Endothelial cell of umbilical vein (primary cell): ENCODE data around the gene CD2BP2. TPM values are rescaled to one million over a fixed set of nuclear protein-coding genes. Genes with fewer than 3 reads are reported as not detected.

Experiments used
- BruUV-seq: library from RNA; stranded (reverse); fragments of 400-500 nt; replicated peaks from 2 replicates; lab custom pipeline; 2021; lab: Mats Ljungman, UMichigan
- CTCF ChIA-PET: fragments of 300-600, 350-600 bp; sonication (Branson Sonifier 250); formaldehyde crosslinking; loops from one replicate; lab custom pipeline; 2021; ENCODE audit warnings: antibody characterized with exemption, inconsistent platforms; lab: Charles Lee
- POLR2A ChIA-PET: fragments of 300-600, 350-600 bp; sonication (Branson Sonifier 250); formaldehyde crosslinking; loops from one replicate; lab custom pipeline; 2021; ENCODE audit warnings: antibody characterized with exemption, inconsistent platforms; lab: Charles Lee
- DNase-seq: peaks from one replicate; pipeline ENCODE4 v3.0.0-alpha.2; 2011; ENCODE audit warnings: low read depth, low spot score
- FAIRE-seq: peaks from 2 replicates; lab custom pipeline; 2011; peaks lifted over from hg19 to GRCh38; lab: Jason Lieb, UNC
- H2AFZ ChIP-seq: 2 replicates; pipeline ENCODE4 v1.6.0; 2012; ENCODE audit warnings: low read depth, low read length, control low read depth, inconsistent platforms
- H3K27ac ChIP-seq: 2 replicates; pipeline ENCODE4 v1.5.1; 2011; ENCODE audit warnings: low read depth, mild to moderate bottlenecking, control low read depth, low read length, moderate library complexity; ENCODE audit not compliant: insufficient read depth
- H3K27me3 ChIP-seq, 2 experiments: 2 replicates each; pipeline versions ENCODE4 v1.6.0 to v1.6.1; 2011; ENCODE audit warnings: low read length in 2 of 2, mixed read lengths in 1 of 2; ENCODE audit not compliant: control insufficient read depth in 2 of 2, insufficient read depth in 2 of 2
- H3K36me3 ChIP-seq, 2 experiments: 2 replicates in 1 of 2; 3 replicates in 1 of 2; pipeline ENCODE4 v1.5.1; 2011; ENCODE audit warnings: low read length in 2 of 2, mild to moderate bottlenecking in 1 of 2, moderate library complexity in 1 of 2; ENCODE audit not compliant: control insufficient read depth in 2 of 2, insufficient read depth in 2 of 2; ENCODE audit errors: extremely low read depth in 1 of 2
- H3K4me1 ChIP-seq: 3 replicates; pipeline ENCODE4 v1.5.1; 2011; ENCODE audit warnings: mild to moderate bottlenecking, low read length; ENCODE audit not compliant: control insufficient read depth, insufficient read depth; ENCODE audit errors: extremely low read depth
- H3K4me2 ChIP-seq: 2 replicates; pipeline ENCODE4 v1.6.1; 2011; ENCODE audit warnings: low read length, control low read depth, mixed read lengths; ENCODE audit not compliant: insufficient read depth
- H3K4me3 ChIP-seq, 3 experiments: fragments of 200-600 bp in 1 of 3; sonication (generic), shearing (Covaris generic) in 1 of 3; replicated peaks in 1 of 3; 2 replicates each; pipeline ENCODE4 v1.5.1; 2011 to 2016; ENCODE audit warnings: control low read depth in 3 of 3, low read length in 3 of 3, mild to moderate bottlenecking in 2 of 3, inconsistent platforms in 1 of 3, low read depth in 1 of 3, moderate library complexity in 1 of 3; ENCODE audit not compliant: insufficient read depth in 1 of 3
- H3K79me2 ChIP-seq: 2 replicates; pipeline ENCODE4 v1.6.0; 2012; ENCODE audit warnings: low read length, inconsistent platforms; ENCODE audit not compliant: control insufficient read depth, insufficient read depth
- H3K9ac ChIP-seq: replicated peaks from 2 replicates; pipeline ENCODE3; 2011; ENCODE audit warnings: low read length, control low read depth; ENCODE audit not compliant: insufficient read depth; ENCODE audit errors: extremely low read depth
- H3K9me1 ChIP-seq: replicated peaks from 3 replicates; pipeline ENCODE4 v1.6.0; 2011; ENCODE audit warnings: mild to moderate bottlenecking, low read length; ENCODE audit not compliant: control insufficient read depth, insufficient read depth; ENCODE audit errors: extremely low read depth
- H3K9me3 ChIP-seq: replicated peaks from 2 replicates; pipeline ENCODE4 v1.5.1; 2012; ENCODE audit warnings: low read length, inconsistent platforms; ENCODE audit not compliant: control insufficient read depth, insufficient read depth
- H4K20me1 ChIP-seq: replicated peaks from 2 replicates; pipeline ENCODE3; 2011; ENCODE audit warnings: mild to moderate bottlenecking, low read length; ENCODE audit not compliant: control insufficient read depth, insufficient read depth; ENCODE audit errors: extremely low read depth
- CTCF ChIP-seq, 2 donors: IDR thresholded peaks; 1 replicate in 1 of 2; 2 replicates in 1 of 2; pipeline ENCODE4 v1.5.1; 2011; ENCODE audit warnings: low read length in 2 of 2, mild to moderate bottlenecking in 2 of 2, moderate library complexity in 2 of 2, control low read depth in 1 of 2, inconsistent platforms in 1 of 2, low read depth in 1 of 2; ENCODE audit not compliant: insufficient read depth in 1 of 2; ENCODE audit errors: extremely low read depth in 1 of 2
- EZH2 ChIP-seq: IDR thresholded peaks from 2 replicates; pipeline ENCODE4 v1.6.1; 2012; ENCODE audit warnings: borderline replicate concordance, low read depth, mild to moderate bottlenecking, moderate library complexity, low read length, inconsistent platforms; ENCODE audit not compliant: severe bottlenecking
- FOS ChIP-seq: IDR thresholded peaks from 2 replicates; pipeline ENCODE4 v1.6.1; 2011; ENCODE audit warnings: mild to moderate bottlenecking, low read length, moderate library complexity, borderline replicate concordance; ENCODE audit not compliant: insufficient read depth
- GATA2 ChIP-seq: IDR thresholded peaks from 2 replicates; pipeline ENCODE4 v1.7.0; 2011; ENCODE audit warnings: low read depth, mild to moderate bottlenecking, moderate library complexity, mixed read lengths, low read length; ENCODE audit not compliant: insufficient read length, insufficient read depth
- JUN ChIP-seq: IDR thresholded peaks from 2 replicates; pipeline ENCODE4 v1.6.1; 2011; ENCODE audit warnings: borderline replicate concordance, low read depth; ENCODE audit not compliant: insufficient read length, insufficient read depth
- MAX ChIP-seq: IDR thresholded peaks from 2 replicates; pipeline ENCODE4 v1.6.1; 2011; ENCODE audit not compliant: insufficient read depth, insufficient read length
- MYC ChIP-seq: IDR thresholded peaks from one replicate; pipeline ENCODE4 v1.6.1; 2011; ENCODE audit warnings: mild to moderate bottlenecking, low read depth, low read length
- POLR2A ChIP-seq: IDR thresholded peaks from 2 replicates; pipeline ENCODE4 v1.6.1; 2012; ENCODE audit warnings: low read depth, mild to moderate bottlenecking, control low read depth, low read length
- POLR2AphosphoS5 ChIP-seq: IDR thresholded peaks from 2 replicates; pipeline ENCODE4 v1.6.1; 2012; ENCODE audit warnings: low read depth, mild to moderate bottlenecking, control low read depth, low read length, moderate library complexity; ENCODE audit not compliant: insufficient read depth
- dilution Hi-C: fragments of 300-500 bp; cut with MboI; formaldehyde crosslinking; loops from one replicate; pipeline ENCODE4 v1.15.0; 2019; ENCODE audit warnings: low sequenced_read_pairs; ENCODE audit not compliant: extremely low pct_ligation_motif_present
- intact Hi-C: fragments of 100-400 bp; cut with micrococcal nuclease; formaldehyde crosslinking; loops from one replicate; pipeline ENCODE4 v1.10.0; 2022
- polyA plus RNA-seq, 4 experiments: library from polyadenylated mRNA; depleted of rRNA in 3 of 4; stranded (reverse) in 3 of 4; unstranded in 1 of 4; fragments of >200 nt; gene quantifications; 2 replicates each; pipeline versions ENCODE4 v1.2.1 to v1.2.3, GENCODE V29; 2011 to 2012; ENCODE audit warnings: missing spikeins in 1 of 4
- total RNA-seq: library from RNA; stranded (reverse); gene quantifications from 2 replicates; pipeline ENCODE4 v1.2.3, GENCODE V29; 2021

CD2BP2 gene
- total and polyA plus RNA-seq, 2 donors (not counting 3 experiments of a cell fraction or from before 2014, with no cell fraction given) = 47.2 to 75.7 TPM

GRCh38 chr16:30372725-30373124 lies 17.6 kb upstream of the CD2BP2 start:
- no peak overlapping the region for H3K27ac ChIP-seq
- FAIRE-seq = no peak
- no peak overlapping the region for H3K4me2 ChIP-seq
- no peaks in the 10 kb centered on the region for H4K20me1 ChIP-seq
- ChIA-PET POLR2A (no interaction called here), CTCF (no interaction called here)
- no peaks in the 10 kb centered on the region for H3K36me3 ChIP-seq
- H3K79me2 ChIP-seq = peaks cover 22% of the 10 kb centered on the region
- peaks cover 21% of the 10 kb centered on the region for H3K4me1 ChIP-seq
- no peaks in the 10 kb centered on the region for H3K9me1 ChIP-seq
- H3K9me3 ChIP-seq = no peaks in the 10 kb centered on the region
- intact Hi-C loops (no loop called here), dilution Hi-C loops (no loop called here)
- no TSS peak for BruUV-seq
- no peak overlapping the region for H3K9ac ChIP-seq
- TF ChIP-seq MYC (no peak), CTCF (IDR thresholded peaks at IDR 0.05; ENCODE audit: extremely low read depth in 1 of 2, insufficient read depth in 1 of 2, low read depth in 1 of 2, low read length in 2 of 2) (no peak)
- DNase-seq = no peak
- H3K27me3 ChIP-seq = no peaks in the 10 kb centered on the region
- H3K4me3 ChIP-seq = no peak overlapping the region
- no peak overlapping the region for H2AFZ ChIP-seq

DNA sequence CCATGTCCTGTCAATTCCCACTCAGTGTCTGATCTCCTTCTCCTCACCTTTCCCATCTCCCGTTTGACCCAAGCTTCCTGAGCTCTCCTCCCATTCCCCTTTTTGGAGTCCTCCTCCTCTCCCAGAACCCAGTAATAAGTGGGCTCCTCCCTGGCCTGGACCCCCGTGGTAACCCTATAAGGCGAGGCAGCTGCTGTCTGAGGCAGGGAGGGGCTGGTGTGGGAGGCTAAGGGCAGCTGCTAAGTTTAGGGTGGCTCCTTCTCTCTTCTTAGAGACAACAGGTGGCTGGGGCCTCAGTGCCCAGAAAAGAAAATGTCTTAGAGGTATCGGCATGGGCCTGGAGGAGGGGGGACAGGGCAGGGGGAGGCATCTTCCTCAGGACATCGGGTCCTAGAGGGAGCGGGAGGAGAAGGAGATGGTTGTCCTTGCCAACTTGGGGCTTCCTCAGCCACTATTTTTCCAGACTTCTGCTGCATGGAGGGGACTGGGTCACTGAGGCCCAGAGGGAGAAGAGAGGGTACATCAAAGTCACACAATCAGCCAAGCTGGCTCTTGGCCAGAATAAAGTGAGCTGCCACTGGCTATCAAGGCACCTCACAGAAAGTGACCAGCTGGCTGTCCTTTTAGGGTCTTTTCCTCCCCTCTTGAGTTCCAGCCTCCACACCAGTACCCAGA lies 17.1 kb upstream of the CD2BP2 start:
- peaks cover 24% of the 10 kb centered on the region for H3K4me1 ChIP-seq
- H2AFZ ChIP-seq = no peak overlapping the region
- no peak overlapping the region for H3K4me2 ChIP-seq
- H3K4me3 ChIP-seq = no peak overlapping the region
- BruUV-seq = no TSS peak
- H3K9me1 ChIP-seq = no peaks in the 10 kb centered on the region
- no peak for DNase-seq
- H3K27ac ChIP-seq = no peak overlapping the region
- dilution Hi-C loops (no loop called here), intact Hi-C loops (no loop called here)
- no peaks in the 10 kb centered on the region for H3K36me3 ChIP-seq
- no peaks in the 10 kb centered on the region for H3K9me3 ChIP-seq
- ChIA-PET CTCF (interaction anchor here (1.5 to 1.8 kb wide), 4 partner anchors 10 to 280 kb away, joined by 4 to 24 read pairs (median 8); partner anchors contain the start of genes CD2BP2 and TBX6), POLR2A (no interaction called here)
- no peaks in the 10 kb centered on the region for H4K20me1 ChIP-seq
- H3K9ac ChIP-seq = no peak overlapping the region
- H3K27me3 ChIP-seq = no peaks in the 10 kb centered on the region
- H3K79me2 ChIP-seq = peaks cover 27% of the 10 kb centered on the region
- FAIRE-seq = no peak
- TF ChIP-seq JUN (no peak), MAX (no peak), EZH2 (no peak), MYC (no peak), CTCF (IDR thresholded peaks at IDR 0.05; ENCODE audit: extremely low read depth in 1 of 2, insufficient read depth in 1 of 2, low read depth in 1 of 2, low read length in 2 of 2) (no peak), FOS (no peak), POLR2A (no peak), GATA2 (no peak), POLR2AphosphoS5 (no peak)
